EL (cell line): ENCODE data around the gene DNPH1.

ENCODE experiments used
- DNase-seq: peaks from one replicate; pipeline ENCODE4 v3.0.0-alpha.2; 2016

The DNPH1 gene

GRCh38 chr6:43228951-43229802 lies at the start of gene DNPH1:
Gene DNPH1, minus strand, starts transcription at chr6:43229481. Its CDS starts 25 bp downstream, at chr6:43229456.
- DNase-seq = peak; percentile 76

GRCh38 chr6:43278524-43279078 lies 49.3 kb upstream of the DNPH1 start:
- DNase-seq = peak; percentile 74

GRCh38 chr6:43277643-43278523 lies 48.6 kb upstream of the DNPH1 start:
- peak; percentile 49 for DNase-seq

- no peak for DNase-seq
Observed at GRCh38 chr6:43277306-43277642, 48.0 kb upstream of the DNPH1 start.

GRCh38 chr6:43276577-43277305 lies 47.5 kb upstream of the DNPH1 start:
- DNase-seq = no peak

GRCh38 chr6:43275801-43276576 lies 46.7 kb upstream of the DNPH1 start:
- DNase-seq = no peak

- no peak for DNase-seq
Observed at GRCh38 chr6:43274916-43275597, 45.8 kb upstream of the DNPH1 start.

GRCh38 chr6:43274127-43274915 lies 45.0 kb upstream of the DNPH1 start:
- no peak for DNase-seq

GRCh38 chr6:43273707-43274106 lies 44.4 kb upstream of the DNPH1 start:
- no peak for DNase-seq

GRCh38 chr6:43271944-43272343 lies 42.7 kb upstream of the DNPH1 start:
- DNase-seq = no peak

- no peak for DNase-seq
Observed at GRCh38 chr6:43271103-43271815, 42.0 kb upstream of the DNPH1 start.

- no peak for DNase-seq
Observed at GRCh38 chr6:43269273-43270007, 40.2 kb upstream of the DNPH1 start.

- DNase-seq = no peak
Observed at GRCh38 chr6:43268782-43269272, 39.5 kb upstream of the DNPH1 start.

GRCh38 chr6:43268355-43268700 lies 39.0 kb upstream of the DNPH1 start:
- DNase-seq = no peak

- DNase-seq = no peak
Observed at GRCh38 chr6:43267619-43268354, 38.5 kb upstream of the DNPH1 start.

GRCh38 chr6:43265564-43265963 lies 36.3 kb upstream of the DNPH1 start:
- no peak for DNase-seq

GRCh38 chr6:43264599-43265145 lies 35.4 kb upstream of the DNPH1 start:
- no peak for DNase-seq
